Epithelial cell of esophagus (primary cell): Measurements from ENCODE around the gene FAM234A.

Experiments
- DNase-seq: peaks from one replicate; pipeline ENCODE4 v3.0.0; 2010; ENCODE audit warnings: low read depth
- H3K4me3 ChIP-seq: 2 replicates; pipeline ENCODE4 v1.5.1; 2011; ENCODE audit warnings: mild to moderate bottlenecking, low read length, control low read depth
- TF ChIP-seq, protein P1 (sequence below): IDR thresholded peaks from 2 replicates; pipeline ENCODE4 v1.5.1; 2011; ENCODE audit warnings: low read depth, mild to moderate bottlenecking, low read length, control low read depth, inconsistent platforms; ENCODE audit not compliant: insufficient read depth; ENCODE audit errors: missing control alignments

FAM234A gene

DNA sequence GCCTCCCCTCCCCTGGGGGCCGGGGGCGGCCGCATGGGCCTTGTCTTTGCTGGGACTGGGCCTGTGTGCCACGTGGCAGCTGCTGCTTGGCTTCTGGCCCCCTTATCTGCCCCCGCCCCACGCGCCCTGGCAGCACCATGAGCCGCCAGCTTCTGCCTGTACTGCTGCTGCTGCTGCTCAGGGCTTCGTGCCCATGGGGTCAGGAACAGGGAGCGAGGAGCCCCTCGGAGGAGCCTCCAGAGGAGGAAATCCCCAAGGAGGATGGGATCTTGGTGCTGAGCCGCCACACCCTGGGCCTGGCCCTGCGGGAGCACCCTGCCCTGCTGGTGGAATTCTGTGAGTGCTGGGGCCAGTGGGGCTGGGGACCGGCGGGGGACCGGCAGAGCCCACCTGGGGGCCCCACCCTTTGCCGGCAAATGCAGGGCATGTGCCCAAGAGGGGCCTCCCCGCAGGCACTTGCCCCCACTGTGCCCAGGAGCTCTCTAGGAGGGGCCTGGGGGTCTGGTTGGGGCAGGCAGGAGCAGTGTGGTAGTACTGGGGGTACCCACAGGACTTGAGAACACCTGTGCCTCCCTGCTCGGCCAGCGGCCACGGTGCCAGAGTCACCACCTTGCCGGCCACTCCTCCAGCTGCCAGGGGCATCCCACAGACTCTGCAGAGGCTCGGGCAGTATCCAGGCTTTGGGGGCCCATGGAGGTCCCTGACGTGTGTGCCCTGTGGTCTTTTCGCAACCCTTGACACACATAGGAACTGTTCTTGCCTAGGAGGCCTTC is 48.6 kb downstream of the FAM234A start, which contains the start of gene PDIA2:
PDIA2 (plus strand) TSS at position 132 of the 773 bp plus-strand sequence; CDS start at position 138, 6 bp downstream.
- DNase-seq, result no peak
- no peak within 1 kb of the TSS for H3K4me3 ChIP-seq
- TF ChIP-seq, protein P1, sequence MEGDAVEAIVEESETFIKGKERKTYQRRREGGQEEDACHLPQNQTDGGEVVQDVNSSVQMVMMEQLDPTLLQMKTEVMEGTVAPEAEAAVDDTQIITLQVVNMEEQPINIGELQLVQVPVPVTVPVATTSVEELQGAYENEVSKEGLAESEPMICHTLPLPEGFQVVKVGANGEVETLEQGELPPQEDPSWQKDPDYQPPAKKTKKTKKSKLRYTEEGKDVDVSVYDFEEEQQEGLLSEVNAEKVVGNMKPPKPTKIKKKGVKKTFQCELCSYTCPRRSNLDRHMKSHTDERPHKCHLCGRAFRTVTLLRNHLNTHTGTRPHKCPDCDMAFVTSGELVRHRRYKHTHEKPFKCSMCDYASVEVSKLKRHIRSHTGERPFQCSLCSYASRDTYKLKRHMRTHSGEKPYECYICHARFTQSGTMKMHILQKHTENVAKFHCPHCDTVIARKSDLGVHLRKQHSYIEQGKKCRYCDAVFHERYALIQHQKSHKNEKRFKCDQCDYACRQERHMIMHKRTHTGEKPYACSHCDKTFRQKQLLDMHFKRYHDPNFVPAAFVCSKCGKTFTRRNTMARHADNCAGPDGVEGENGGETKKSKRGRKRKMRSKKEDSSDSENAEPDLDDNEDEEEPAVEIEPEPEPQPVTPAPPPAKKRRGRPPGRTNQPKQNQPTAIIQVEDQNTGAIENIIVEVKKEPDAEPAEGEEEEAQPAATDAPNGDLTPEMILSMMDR, result no peak

GRCh38 chr16:284204-285120 is 49.8 kb downstream of the FAM234A start:
- no peak for DNase-seq
- TF ChIP-seq, protein P1, result no peak

GRCh38 chr16:285146-286055 is 50.8 kb downstream of the FAM234A start:
- DNase-seq, result no peak
- TF ChIP-seq, protein P1, result no peak

More at GRCh38 chr16:284204-285120, 49.8 kb downstream of the FAM234A start:
- H3K4me3 ChIP-seq, result no peak overlapping the region

GRCh38 chr16:286491-287297 is 52.1 kb downstream of the FAM234A start:
- no peak for DNase-seq
- TF ChIP-seq, protein P1, result no peak
- H3K4me3 ChIP-seq, result no peak overlapping the region

More at GRCh38 chr16:285146-286055, 50.8 kb downstream of the FAM234A start:
- no peak overlapping the region for H3K4me3 ChIP-seq

GRCh38 chr16:287298-287811 is 52.7 kb downstream of the FAM234A start:
- H3K4me3 ChIP-seq, result no peak overlapping the region
- TF ChIP-seq, protein P1, result no peak
- no peak for DNase-seq
